Measurements from ENCODE around the gene SCP2D1. TPM values are rescaled to one million over a fixed set of nuclear protein-coding genes. Genes with fewer than 3 reads are reported as not detected.

The SCP2D1 gene
- polyA plus RNA-seq, 3 donors: not detected

- no peak overlapping the region for H3K9ac ChIP-seq (ENCODE audit: insufficient read depth, low read length, poor library complexity, severe bottlenecking)
- H3K4me1 ChIP-seq (ENCODE audit: control insufficient read depth in 1 of 2, insufficient read depth in 2 of 2, low read length in 2 of 2): no peaks in the 10 kb centered on the region
- no peak overlapping the region for H3K4me3 ChIP-seq (replicated peaks in 1 of 3; ENCODE audit: low read depth in 2 of 3, low read length in 3 of 3)
- H3K36me3 ChIP-seq (replicated peaks in 1 of 2; ENCODE audit: control insufficient read depth in 1 of 2, insufficient read depth in 2 of 2, low read length in 2 of 2): no peaks in the 10 kb centered on the region
- Mint-ChIP-seq H3K36me3 (no peaks in the 10 kb centered on the region), H3K4me3 (no peak overlapping the region), H3K27me3 (ENCODE audit: low read depth in 3 of 3) (peaks cover 3 to 9% (median 3%) of the 10 kb centered on the region in 3 donors), H3K9me3 (peaks cover 0 to 4% (median 0%) of the 10 kb centered on the region in 7 donors), H3K4me1 (no peaks in the 10 kb centered on the region), H3K27ac (no peak overlapping the region)
- H3K27me3 ChIP-seq (ENCODE audit: control insufficient read depth in 2 of 2, insufficient read depth in 2 of 2, low read length in 2 of 2): no peaks in the 10 kb centered on the region
- no peaks in the 10 kb centered on the region for H3K79me2 ChIP-seq (ENCODE audit: insufficient read depth, low read length)
- no peak overlapping the region for H3K27ac ChIP-seq (ENCODE audit: low read depth in 1 of 2, low read length in 2 of 2)
- H2AFZ ChIP-seq (ENCODE audit: insufficient read depth, low read depth, low read length, poor library complexity, severe bottlenecking): no peak overlapping the region
- no peaks in the 10 kb centered on the region for H3K9me3 ChIP-seq (replicated peaks in 1 of 2; ENCODE audit: control insufficient read depth in 1 of 2, insufficient read depth in 1 of 2, low read length in 2 of 2)
- intact Hi-C loops (cut with micrococcal nuclease): no loop called here
- no peaks in the 10 kb centered on the region for H4K20me1 ChIP-seq (ENCODE audit: insufficient read depth, low read length)
- TF ChIP-seq CTCF (IDR thresholded peaks at IDR 0.05): no peak
- 86% methylated on average over 4 of the region's 6 CpGs for WGBS (ENCODE audit: insufficient coverage)
- DNase-seq: no peak
- H3K4me2 ChIP-seq (replicated peaks; ENCODE audit: extremely low read depth, low read length, poor library complexity, severe bottlenecking): no peak overlapping the region
Measured at GRCh38 chr20:18839507-18840247, 26.1 kb downstream of the SCP2D1 start.

- no peaks in the 10 kb centered on the region for H3K79me2 ChIP-seq (ENCODE audit: insufficient read depth, low read length)
- H3K9me3 ChIP-seq (replicated peaks in 1 of 2; ENCODE audit: control insufficient read depth in 1 of 2, insufficient read depth in 1 of 2, low read length in 2 of 2): no peaks in the 10 kb centered on the region
- WGBS (ENCODE audit: insufficient coverage): 100% methylated on average over 1 of the region's 8 CpGs
- intact Hi-C loops (cut with micrococcal nuclease): no loop called here
- H3K36me3 ChIP-seq (replicated peaks in 1 of 2; ENCODE audit: control insufficient read depth in 1 of 2, insufficient read depth in 2 of 2, low read length in 2 of 2): no peaks in the 10 kb centered on the region
- no peak overlapping the region for H3K27ac Mint-ChIP-seq
- no peaks in the 10 kb centered on the region for H4K20me1 ChIP-seq (ENCODE audit: insufficient read depth, low read length)
- peaks cover 3 to 8% (median 4%) of the 10 kb centered on the region in 3 donors for H3K27me3 Mint-ChIP-seq (ENCODE audit: low read depth in 3 of 3)
- H3K4me3 Mint-ChIP-seq: no peak overlapping the region
- H3K4me3 ChIP-seq (replicated peaks in 1 of 3; ENCODE audit: low read depth in 2 of 3, low read length in 3 of 3): no peak overlapping the region
- no peak overlapping the region for H3K27ac ChIP-seq (ENCODE audit: low read depth in 1 of 2, low read length in 2 of 2)
- no peak overlapping the region for H2AFZ ChIP-seq (ENCODE audit: insufficient read depth, low read depth, low read length, poor library complexity, severe bottlenecking)
- peaks cover 0 to 4% (median 0%) of the 10 kb centered on the region in 7 donors for H3K9me3 Mint-ChIP-seq
- TF ChIP-seq CTCF (IDR thresholded peaks at IDR 0.05): no peak
- no peak for DNase-seq
- H3K4me1 ChIP-seq (ENCODE audit: control insufficient read depth in 1 of 2, insufficient read depth in 2 of 2, low read length in 2 of 2): no peaks in the 10 kb centered on the region
- H3K36me3 Mint-ChIP-seq: no peaks in the 10 kb centered on the region
- H3K9ac ChIP-seq (ENCODE audit: insufficient read depth, low read length, poor library complexity, severe bottlenecking): no peak overlapping the region
- no peak overlapping the region for H3K4me2 ChIP-seq (replicated peaks; ENCODE audit: extremely low read depth, low read length, poor library complexity, severe bottlenecking)
- H3K27me3 ChIP-seq (ENCODE audit: control insufficient read depth in 2 of 2, insufficient read depth in 2 of 2, low read length in 2 of 2): no peaks in the 10 kb centered on the region
- H3K4me1 Mint-ChIP-seq: no peaks in the 10 kb centered on the region
Measured at GRCh38 chr20:18840248-18840645, 26.7 kb downstream of the SCP2D1 start.

All from CD14-positive monocyte (primary cell).